ENCODE data around the gene SLFNL1.

Gene SLFNL1

DNA sequence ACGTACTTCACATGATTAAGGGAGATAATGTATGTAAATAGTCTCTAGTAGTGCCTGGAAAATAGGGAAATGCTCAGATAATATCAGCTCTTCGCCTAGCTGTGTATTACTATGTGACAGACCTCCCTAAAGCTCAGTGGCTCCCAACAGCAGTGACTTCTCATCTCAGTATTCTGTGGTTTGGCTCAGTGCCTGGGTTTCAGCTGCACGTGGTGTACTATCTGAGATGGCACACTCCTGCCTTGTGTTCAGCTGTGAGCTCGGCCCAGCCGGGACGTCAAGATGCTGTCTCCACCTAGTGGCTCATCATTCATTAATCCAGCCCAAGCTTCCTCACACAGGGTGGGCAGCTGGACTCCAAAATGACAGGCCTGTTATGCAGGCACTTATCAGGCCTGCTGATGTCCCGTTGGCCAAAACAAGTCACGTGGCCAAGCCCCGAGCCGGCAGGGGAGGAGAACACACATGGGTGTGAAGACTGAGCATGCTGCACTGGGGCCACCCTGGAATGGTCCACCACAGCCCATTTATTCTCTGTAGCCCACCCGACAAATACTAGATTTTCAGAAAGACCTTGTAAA lies 17.8 kb downstream of the SLFNL1 start:
- FAIRE-seq (peak; percentile 82), DNase-seq (ENCODE audit: insufficient read length) (peak; percentile 64)
- no peak for TF ChIP-seq TAF1 (IDR thresholded peaks at IDR 0.05; ENCODE audit: borderline replicate concordance, low read depth, low read length)
- TF ChIP-seq POLR2AphosphoS5 (IDR thresholded peaks at IDR 0.05; ENCODE audit: low read depth, low read length): peak; percentile 62; the same call in 1 of the 2 replicates

DNA sequence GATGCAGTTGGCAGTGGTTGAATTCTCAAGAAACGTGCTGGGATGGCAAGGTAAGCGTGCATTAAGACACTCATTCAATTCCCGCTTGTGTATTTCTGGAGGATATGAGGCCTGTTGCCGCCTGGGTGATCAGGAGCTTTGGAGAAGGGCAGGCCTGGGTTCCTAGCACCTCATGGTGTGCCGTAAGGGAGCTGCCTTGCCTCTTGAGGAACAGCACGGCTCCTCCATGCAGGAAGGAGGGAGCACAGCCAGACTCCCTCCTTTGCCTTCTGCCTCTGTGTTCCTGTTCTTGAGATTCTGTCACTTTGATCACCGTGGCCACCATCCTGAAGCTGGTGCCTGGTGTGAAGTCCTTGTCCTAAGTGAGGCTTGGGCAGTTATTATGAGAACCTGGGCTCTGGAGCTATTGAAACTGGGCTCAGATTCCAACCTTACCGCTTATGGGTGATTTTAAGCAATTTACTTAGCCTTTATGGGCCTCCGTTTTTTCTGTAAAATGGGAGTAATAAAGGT lies 18.3 kb downstream of the SLFNL1 start:
- no peak for FAIRE-seq
- no peak for DNase-seq (ENCODE audit: insufficient read length)
- TF ChIP-seq POLR2A (IDR thresholded peaks at IDR 0.05; ENCODE audit: low read depth, low read length) (0 out of 2 replicates have a peak, but pooled peaks have one; percentile 36), TAF1 (IDR thresholded peaks at IDR 0.05; ENCODE audit: borderline replicate concordance, low read depth, low read length) (no peak)

- FAIRE-seq: no peak
- TF ChIP-seq TAF1 (IDR thresholded peaks at IDR 0.05; ENCODE audit: borderline replicate concordance, low read depth, low read length): no peak
- no peak for TF ChIP-seq POLR2A (IDR thresholded peaks at IDR 0.05; ENCODE audit: low read depth, low read length)
- TF ChIP-seq POLR2AphosphoS5 (IDR thresholded peaks at IDR 0.05; ENCODE audit: low read depth, low read length): no peak
- DNase-seq (ENCODE audit: insufficient read length): no peak
Measured at GRCh38 chr1:40998668-40999067, 22.9 kb downstream of the SLFNL1 start.

DNA sequence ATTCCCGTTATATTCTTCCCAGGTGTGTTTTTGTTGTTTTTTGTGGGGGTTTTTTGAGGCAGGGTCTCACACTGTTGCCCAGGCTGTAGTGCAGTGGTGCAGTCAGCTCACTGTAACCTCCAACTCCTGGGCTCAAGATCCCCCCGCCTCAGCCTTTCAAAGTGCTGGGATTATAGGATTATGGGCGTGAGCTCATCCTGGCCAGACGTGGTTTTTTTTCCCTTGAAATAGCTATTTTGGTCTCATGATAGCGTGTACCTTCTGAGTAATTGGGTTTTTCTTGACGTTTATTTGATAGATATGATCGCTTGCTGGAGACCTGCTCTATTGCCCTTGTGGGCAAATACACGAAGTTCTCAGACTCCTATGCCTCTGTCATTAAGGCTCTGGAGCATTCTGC lies 24.4 kb downstream of the SLFNL1 start:
- FAIRE-seq (no peak), DNase-seq (ENCODE audit: insufficient read length) (no peak)
- TF ChIP-seq POLR2AphosphoS5 (IDR thresholded peaks at IDR 0.05; ENCODE audit: low read depth, low read length) (no peak), POLR2A (IDR thresholded peaks at IDR 0.05; ENCODE audit: low read depth, low read length) (no peak), TAF1 (IDR thresholded peaks at IDR 0.05; ENCODE audit: borderline replicate concordance, low read depth, low read length) (no peak)

- TF ChIP-seq TAF1 (IDR thresholded peaks at IDR 0.05; ENCODE audit: borderline replicate concordance, low read depth, low read length) (no peak), POLR2A (IDR thresholded peaks at IDR 0.05; ENCODE audit: low read depth, low read length) (peak; percentile 23; the same call in 1 of the 2 replicates), POLR2AphosphoS5 (IDR thresholded peaks at IDR 0.05; ENCODE audit: low read depth, low read length) (peak; percentile 28; the same call in 1 of the 2 replicates)
- FAIRE-seq (no peak), DNase-seq (ENCODE audit: insufficient read length) (no peak)
Measured at GRCh38 chr1:40989066-40989465, 32.5 kb downstream of the SLFNL1 start.

DNA sequence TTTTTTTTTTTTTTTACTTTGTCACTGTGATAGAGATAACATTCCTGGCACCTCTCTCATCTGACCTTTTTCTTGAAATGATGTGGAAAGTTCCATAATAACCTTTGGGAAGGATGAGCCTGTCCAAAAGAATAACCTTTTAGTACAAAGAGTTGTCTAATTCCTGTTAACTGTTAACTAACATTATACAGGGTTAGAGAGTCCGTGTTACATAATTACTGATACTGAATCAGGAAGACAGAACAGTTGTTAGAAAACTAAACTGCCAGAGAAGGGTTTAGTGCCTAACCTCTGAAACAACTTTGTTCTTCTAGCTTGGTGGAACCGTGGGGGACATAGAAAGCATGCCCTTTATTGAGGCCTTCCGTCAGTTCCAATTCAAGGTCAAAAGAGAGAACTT lies 33.2 kb downstream of the SLFNL1 start:
- DNase-seq (ENCODE audit: insufficient read length) (no peak), FAIRE-seq (no peak)
- TF ChIP-seq POLR2A (IDR thresholded peaks at IDR 0.05; ENCODE audit: low read depth, low read length) (no peak), POLR2AphosphoS5 (IDR thresholded peaks at IDR 0.05; ENCODE audit: low read depth, low read length) (no peak)

GRCh38 chr1:40987439-40988276 lies 33.9 kb downstream of the SLFNL1 start:
- FAIRE-seq: no peak

GRCh38 chr1:40986956-40987355 lies 34.6 kb downstream of the SLFNL1 start:
- TF ChIP-seq TAF1 (IDR thresholded peaks at IDR 0.05; ENCODE audit: borderline replicate concordance, low read depth, low read length) (no peak), POLR2AphosphoS5 (IDR thresholded peaks at IDR 0.05; ENCODE audit: low read depth, low read length) (no peak), POLR2A (IDR thresholded peaks at IDR 0.05; ENCODE audit: low read depth, low read length) (no peak)
- no peak for DNase-seq (ENCODE audit: insufficient read length)
- FAIRE-seq: no peak

More at GRCh38 chr1:40987439-40988276, 33.9 kb downstream of the SLFNL1 start:
- peak; percentile 26; the same call in 1 of the 2 replicates for TF ChIP-seq POLR2A (IDR thresholded peaks at IDR 0.05; ENCODE audit: low read depth, low read length)
- no peak; the same call in 1 of the 2 replicates for TF ChIP-seq POLR2AphosphoS5 (IDR thresholded peaks at IDR 0.05; ENCODE audit: low read depth, low read length)
- no peak for DNase-seq (ENCODE audit: insufficient read length)

DNA sequence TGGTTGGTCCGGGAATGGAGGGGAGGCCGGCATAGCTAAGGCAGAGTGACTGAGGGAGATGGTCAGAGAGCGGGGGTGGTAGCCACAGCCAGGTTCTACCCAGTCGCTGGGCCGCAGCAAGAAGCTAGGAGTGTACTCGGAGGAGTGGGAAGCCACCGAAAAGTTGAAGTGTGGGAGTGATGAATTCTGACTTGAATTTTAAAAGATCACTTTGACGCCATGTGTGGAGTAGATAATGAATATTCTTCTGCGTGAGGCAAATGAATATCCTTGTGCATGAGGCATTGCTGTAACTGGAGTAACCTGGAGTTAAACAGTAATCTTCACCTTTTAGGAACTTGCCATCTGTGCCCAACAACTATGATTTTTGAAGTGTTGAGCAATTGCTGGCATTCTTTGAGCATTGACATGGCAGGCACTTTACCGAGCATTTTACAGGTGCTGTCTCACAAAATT lies 35.2 kb downstream of the SLFNL1 start:
- FAIRE-seq (no peak), DNase-seq (ENCODE audit: insufficient read length) (no peak)
- no peak for TF ChIP-seq TAF1 (IDR thresholded peaks at IDR 0.05; ENCODE audit: borderline replicate concordance, low read depth, low read length)
- 0 out of 2 replicates have a peak, but pooled peaks have one; percentile 41 for TF ChIP-seq POLR2AphosphoS5 (IDR thresholded peaks at IDR 0.05; ENCODE audit: low read depth, low read length)

DNA sequence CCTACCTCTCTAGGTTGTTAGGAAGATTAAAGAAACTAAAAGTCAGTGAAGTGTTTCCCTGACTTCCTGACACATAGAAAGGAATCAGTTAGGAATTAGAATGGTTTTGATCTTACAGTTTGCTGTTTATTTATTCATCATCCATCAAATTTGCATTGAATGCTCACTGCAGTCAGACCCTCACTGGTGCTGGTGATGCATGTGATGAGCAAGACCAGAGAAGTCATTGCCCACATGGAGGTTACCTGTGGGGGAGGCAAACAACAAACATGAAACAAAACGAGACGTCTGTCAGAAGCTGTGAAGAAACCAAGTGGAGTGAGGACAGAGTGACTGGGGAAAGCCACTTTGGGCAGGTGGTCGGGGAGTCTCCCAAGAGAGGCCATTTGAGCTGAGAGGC lies 35.6 kb downstream of the SLFNL1 start:
- TF ChIP-seq POLR2A (IDR thresholded peaks at IDR 0.05; ENCODE audit: low read depth, low read length) (no peak), TAF1 (IDR thresholded peaks at IDR 0.05; ENCODE audit: borderline replicate concordance, low read depth, low read length) (no peak), POLR2AphosphoS5 (IDR thresholded peaks at IDR 0.05; ENCODE audit: low read depth, low read length) (no peak)
- no peak for FAIRE-seq
- DNase-seq (ENCODE audit: insufficient read length): no peak

GRCh38 chr1:40985161-40985560 lies 36.4 kb downstream of the SLFNL1 start:
- DNase-seq (ENCODE audit: insufficient read length) (no peak), FAIRE-seq (no peak)
- no peak for TF ChIP-seq TAF1 (IDR thresholded peaks at IDR 0.05; ENCODE audit: borderline replicate concordance, low read depth, low read length)
- TF ChIP-seq POLR2A (IDR thresholded peaks at IDR 0.05; ENCODE audit: low read depth, low read length): no peak
- no peak for TF ChIP-seq POLR2AphosphoS5 (IDR thresholded peaks at IDR 0.05; ENCODE audit: low read depth, low read length)

- FAIRE-seq (no peak), DNase-seq (ENCODE audit: insufficient read length) (no peak)
- TF ChIP-seq POLR2AphosphoS5 (IDR thresholded peaks at IDR 0.05; ENCODE audit: low read depth, low read length) (no peak), TAF1 (IDR thresholded peaks at IDR 0.05; ENCODE audit: borderline replicate concordance, low read depth, low read length) (no peak), POLR2A (IDR thresholded peaks at IDR 0.05; ENCODE audit: low read depth, low read length) (no peak)
Measured at GRCh38 chr1:40984531-40984930, 37.0 kb downstream of the SLFNL1 start.
